Keratinocyte (primary cell): ENCODE data around the gene RNF130.

Source experiments
- EZH2 ChIP-seq: IDR thresholded peaks from one replicate; pipeline ENCODE4 v1.6.1; 2012; ENCODE audit warnings: inconsistent platforms, mild to moderate bottlenecking, low read length, moderate library complexity
- TF ChIP-seq, protein P1 (sequence below), 3 experiments: IDR thresholded peaks in 1 of 3; conservative IDR thresholded peaks in 1 of 3; optimal IDR thresholded peaks in 1 of 3; 2 replicates in 2 of 3; 3 replicates in 1 of 3; pipeline versions ENCODE3 to v1.5.1; 2011; ENCODE audit warnings: low read length in 3 of 3, mild to moderate bottlenecking in 3 of 3, moderate library complexity in 2 of 3, control low read depth in 1 of 3, inconsistent platforms in 1 of 3; ENCODE audit not compliant: insufficient read depth in 2 of 3; ENCODE audit errors: extremely low read depth in 1 of 3

- TF ChIP-seq, protein P1, sequence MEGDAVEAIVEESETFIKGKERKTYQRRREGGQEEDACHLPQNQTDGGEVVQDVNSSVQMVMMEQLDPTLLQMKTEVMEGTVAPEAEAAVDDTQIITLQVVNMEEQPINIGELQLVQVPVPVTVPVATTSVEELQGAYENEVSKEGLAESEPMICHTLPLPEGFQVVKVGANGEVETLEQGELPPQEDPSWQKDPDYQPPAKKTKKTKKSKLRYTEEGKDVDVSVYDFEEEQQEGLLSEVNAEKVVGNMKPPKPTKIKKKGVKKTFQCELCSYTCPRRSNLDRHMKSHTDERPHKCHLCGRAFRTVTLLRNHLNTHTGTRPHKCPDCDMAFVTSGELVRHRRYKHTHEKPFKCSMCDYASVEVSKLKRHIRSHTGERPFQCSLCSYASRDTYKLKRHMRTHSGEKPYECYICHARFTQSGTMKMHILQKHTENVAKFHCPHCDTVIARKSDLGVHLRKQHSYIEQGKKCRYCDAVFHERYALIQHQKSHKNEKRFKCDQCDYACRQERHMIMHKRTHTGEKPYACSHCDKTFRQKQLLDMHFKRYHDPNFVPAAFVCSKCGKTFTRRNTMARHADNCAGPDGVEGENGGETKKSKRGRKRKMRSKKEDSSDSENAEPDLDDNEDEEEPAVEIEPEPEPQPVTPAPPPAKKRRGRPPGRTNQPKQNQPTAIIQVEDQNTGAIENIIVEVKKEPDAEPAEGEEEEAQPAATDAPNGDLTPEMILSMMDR (optimal IDR thresholded peaks at IDR 0.05 in 1 of 3, IDR thresholded peaks at IDR 0.05 in 1 of 3, conservative IDR thresholded peaks at IDR 0.05 in 1 of 3; ENCODE audit: extremely low read depth in 1 of 3, insufficient read depth in 2 of 3, low read length in 3 of 3), result no peak
- no peak for TF ChIP-seq EZH2
These were observed 116.5 kb downstream of the RNF130 start for GRCh38 chr5:179955062-179955461.
